Measurements from ENCODE around the gene TLK1.

GRCh38 chr2:171080607-171081006 is 80.1 kb downstream of the TLK1 start:
- TF ChIP-seq TAF1 (IDR thresholded peaks at IDR 0.05; ENCODE audit: low read depth) (no peak), CTCF (IDR thresholded peaks at IDR 0.05; ENCODE audit: poor library complexity, severe bottlenecking) (no peak), EZH2 (IDR thresholded peaks at IDR 0.05; ENCODE audit: borderline replicate concordance, insufficient read depth, low read length, poor library complexity, severe bottlenecking) (no peak), EP300 (conservative IDR thresholded peaks at IDR 0.05; ENCODE audit: poor library complexity, severe bottlenecking) (no peak)

Data from neural cell (in vitro differentiated cells).